Upper lobe of right lung (tissue), 1 donor: ENCODE data around the gene CLDN4. TPM values are rescaled to one million over a fixed set of nuclear protein-coding genes. Genes with fewer than 3 reads are reported as not detected.
A peak's percentile ranks its signal among the peaks of the same experiment; 100 is the strongest.
"Not testable (repeated sequence)": the region's sequence is repeated elsewhere in the genome, so short reads cannot be mapped to it uniquely, and the experiment has no call there.

Experiments
- ATAC-seq: fragments of 200-7000 bp; cut with Tn5 transposase; one replicate; pipeline ENCODE4 v1.9.1; 2020; ENCODE audit warnings: mild to moderate bottlenecking, moderate library complexity
- DNase-seq: peaks from one replicate; pipeline ENCODE4 v3.0.0-alpha.2; 2020
- H3K27ac ChIP-seq: fragments of 200-600 bp; one replicate; pipeline ENCODE4 v1.8.0; 2022
- H3K27me3 ChIP-seq: fragments of 200-600 bp; one replicate; pipeline ENCODE4 v1.8.0; 2022; ENCODE audit warnings: mild to moderate bottlenecking
- H3K36me3 ChIP-seq: fragments of 200-600 bp; one replicate; pipeline ENCODE4 v1.8.0; 2022
- H3K4me1 ChIP-seq: fragments of 200-600 bp; one replicate; pipeline ENCODE4 v1.8.0; 2022
- H3K4me3 ChIP-seq: fragments of 200-600 bp; one replicate; pipeline ENCODE4 v1.8.0; 2022; ENCODE audit warnings: mild to moderate bottlenecking
- H3K9me3 ChIP-seq: fragments of 200-600 bp; one replicate; pipeline ENCODE4 v1.8.0; 2022
- CTCF ChIP-seq: fragments of 200-600 bp; IDR thresholded peaks from one replicate; pipeline ENCODE4 v1.8.0; 2022; ENCODE audit warnings: antibody characterized with exemption
- intact Hi-C: fragments of 100-400 bp; cut with DNase I; formaldehyde crosslinking; loops from one replicate; pipeline ENCODE4 v1.11.0; 2022
- total RNA-seq: library from RNA; stranded (reverse); fragmentation: NEBNext Ultra II Directional; extraction: Animal tissue kit (Norgen Biotek cat#: 25700); gene quantifications from one replicate; pipeline ENCODE4 v1.2.1, GENCODE V29; 2021
- donor health status: DM: no; HTN: yes; CAD: no; lungs with severe emphysema.

Gene CLDN4
- total RNA-seq, 1 donor from 2014 or later: 103 TPM

- peak overlapping the region; percentile 87 for H3K27ac ChIP-seq
- no peaks in the 10 kb centered on the region for H3K27me3 ChIP-seq
- DNase-seq (peak; percentile 94), ATAC-seq (peak; percentile 74)
- intact Hi-C loops: no loop called here
- H3K4me3 ChIP-seq: peak overlapping the region; percentile 57
- H3K4me1 ChIP-seq: peaks cover 10% of the 10 kb centered on the region
- no peaks in the 10 kb centered on the region for H3K36me3 ChIP-seq
- TF ChIP-seq CTCF: no peak
- no peaks in the 10 kb centered on the region for H3K9me3 ChIP-seq
Observed at GRCh38 chr7:73831834-73832651, 1.2 kb downstream of the CLDN4 start.

DNA sequence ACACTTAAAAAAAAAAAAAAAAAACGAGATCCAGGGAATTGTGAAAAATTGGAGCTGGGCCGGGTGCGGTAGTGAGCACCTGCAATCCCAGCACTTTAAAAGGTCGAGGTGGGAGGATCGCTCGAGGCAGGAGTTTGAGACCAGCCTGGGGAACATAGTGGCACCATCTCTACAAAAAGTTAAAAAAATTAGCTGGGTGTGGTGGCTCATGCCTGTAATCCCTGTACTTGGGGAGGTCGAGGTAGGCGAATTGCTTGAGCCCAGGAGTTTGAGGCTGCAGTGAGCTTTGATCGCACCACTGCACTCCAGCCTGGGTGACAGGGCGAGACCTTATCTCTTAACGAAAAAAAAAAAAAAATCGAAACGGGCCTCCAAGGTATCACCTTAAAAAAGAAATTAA lies 2.0 kb downstream of the CLDN4 start:
- H3K4me1 ChIP-seq: peaks cover 10% of the 10 kb centered on the region
- H3K27me3 ChIP-seq: no peaks in the 10 kb centered on the region
- DNase-seq: no peak
- H3K4me3 ChIP-seq: peak overlapping the region; percentile 57
- no peak for ATAC-seq
- TF ChIP-seq CTCF: no peak
- H3K36me3 ChIP-seq: no peaks in the 10 kb centered on the region
- peak overlapping the region; percentile 87 for H3K27ac ChIP-seq
- H3K9me3 ChIP-seq: no peaks in the 10 kb centered on the region
- intact Hi-C loops: no loop called here

GRCh38 chr7:73833251-73833919 lies 2.6 kb downstream of the CLDN4 start:
- Histone ChIP-seq H3K36me3 (no peaks in the 10 kb centered on the region), H3K27me3 (no peaks in the 10 kb centered on the region), H3K4me3 (peak overlapping the region; percentile 57), H3K9me3 (no peaks in the 10 kb centered on the region), H3K4me1 (peaks cover 5% of the 10 kb centered on the region), H3K27ac (peak overlapping the region; percentile 87)
- TF ChIP-seq CTCF: no peak
- ATAC-seq (peak; percentile 2), DNase-seq (no peak)
- intact Hi-C loops: no loop called here

- Histone ChIP-seq H3K27me3 (no peaks in the 10 kb centered on the region), H3K9me3 (no peaks in the 10 kb centered on the region), H3K4me1 (no peaks in the 10 kb centered on the region), H3K27ac (no peak overlapping the region), H3K36me3 (no peaks in the 10 kb centered on the region), H3K4me3 (no peak overlapping the region)
- intact Hi-C loops: no loop called here
- ATAC-seq: no peak
- TF ChIP-seq CTCF: no peak
- no peak for DNase-seq
Observed at GRCh38 chr7:73834626-73835191, 3.9 kb downstream of the CLDN4 start.

DNA sequence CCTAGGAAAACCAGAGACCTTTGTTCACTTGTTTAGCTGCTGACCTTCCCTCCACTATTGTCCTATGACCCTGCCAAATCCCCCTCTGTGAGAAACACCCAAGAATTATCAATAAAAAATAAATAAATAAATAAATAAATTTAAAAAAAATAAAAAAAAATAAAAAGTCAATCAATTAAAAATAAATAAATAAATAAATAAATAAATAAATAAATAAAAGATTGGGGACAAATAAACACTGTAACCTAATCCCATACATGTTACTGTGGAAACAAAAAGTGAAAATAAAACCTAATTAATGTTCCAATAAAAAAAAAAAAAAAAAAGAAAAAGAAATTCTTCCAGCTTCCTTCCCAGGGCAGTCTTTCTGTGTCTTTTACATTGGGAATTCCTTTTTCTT lies 6.4 kb downstream of the CLDN4 start:
- ATAC-seq, H3K4me1 ChIP-seq, H3K9me3 ChIP-seq, H3K36me3 ChIP-seq, H3K27me3 ChIP-seq, DNase-seq, H3K4me3 ChIP-seq, intact Hi-C loops, H3K27ac ChIP-seq: not testable (repeated sequence)

GRCh38 chr7:73838642-73839041 lies 7.8 kb downstream of the CLDN4 start:
- H3K27me3 ChIP-seq: no peaks in the 10 kb centered on the region
- intact Hi-C loops: no loop called here
- ATAC-seq (no peak), DNase-seq (no peak)
- H3K9me3 ChIP-seq: no peaks in the 10 kb centered on the region
- H3K36me3 ChIP-seq: no peaks in the 10 kb centered on the region
- no peak overlapping the region for H3K27ac ChIP-seq
- TF ChIP-seq CTCF: no peak
- H3K4me1 ChIP-seq: peaks cover 12% of the 10 kb centered on the region
- no peak overlapping the region for H3K4me3 ChIP-seq
